Measurements from ENCODE around the gene RPS27A.
A peak's percentile ranks its signal among the peaks of the same experiment; 100 is the strongest.

GRCh38 chr2:55232084-55232862, at the start of gene RPS27A, which contains the start of gene CLHC1:
- TF ChIP-seq, protein P1, sequence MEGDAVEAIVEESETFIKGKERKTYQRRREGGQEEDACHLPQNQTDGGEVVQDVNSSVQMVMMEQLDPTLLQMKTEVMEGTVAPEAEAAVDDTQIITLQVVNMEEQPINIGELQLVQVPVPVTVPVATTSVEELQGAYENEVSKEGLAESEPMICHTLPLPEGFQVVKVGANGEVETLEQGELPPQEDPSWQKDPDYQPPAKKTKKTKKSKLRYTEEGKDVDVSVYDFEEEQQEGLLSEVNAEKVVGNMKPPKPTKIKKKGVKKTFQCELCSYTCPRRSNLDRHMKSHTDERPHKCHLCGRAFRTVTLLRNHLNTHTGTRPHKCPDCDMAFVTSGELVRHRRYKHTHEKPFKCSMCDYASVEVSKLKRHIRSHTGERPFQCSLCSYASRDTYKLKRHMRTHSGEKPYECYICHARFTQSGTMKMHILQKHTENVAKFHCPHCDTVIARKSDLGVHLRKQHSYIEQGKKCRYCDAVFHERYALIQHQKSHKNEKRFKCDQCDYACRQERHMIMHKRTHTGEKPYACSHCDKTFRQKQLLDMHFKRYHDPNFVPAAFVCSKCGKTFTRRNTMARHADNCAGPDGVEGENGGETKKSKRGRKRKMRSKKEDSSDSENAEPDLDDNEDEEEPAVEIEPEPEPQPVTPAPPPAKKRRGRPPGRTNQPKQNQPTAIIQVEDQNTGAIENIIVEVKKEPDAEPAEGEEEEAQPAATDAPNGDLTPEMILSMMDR (IDR thresholded peaks at IDR 0.05; ENCODE audit: insufficient read depth, low read length), result no peak
- TF ChIP-seq POLR2AphosphoS5 (IDR thresholded peaks at IDR 0.05; ENCODE audit: low read depth), result peak; percentile 92
- no peak for TF ChIP-seq GABPA (IDR thresholded peaks at IDR 0.05; ENCODE audit: low read depth)
- TF ChIP-seq, protein P2, sequence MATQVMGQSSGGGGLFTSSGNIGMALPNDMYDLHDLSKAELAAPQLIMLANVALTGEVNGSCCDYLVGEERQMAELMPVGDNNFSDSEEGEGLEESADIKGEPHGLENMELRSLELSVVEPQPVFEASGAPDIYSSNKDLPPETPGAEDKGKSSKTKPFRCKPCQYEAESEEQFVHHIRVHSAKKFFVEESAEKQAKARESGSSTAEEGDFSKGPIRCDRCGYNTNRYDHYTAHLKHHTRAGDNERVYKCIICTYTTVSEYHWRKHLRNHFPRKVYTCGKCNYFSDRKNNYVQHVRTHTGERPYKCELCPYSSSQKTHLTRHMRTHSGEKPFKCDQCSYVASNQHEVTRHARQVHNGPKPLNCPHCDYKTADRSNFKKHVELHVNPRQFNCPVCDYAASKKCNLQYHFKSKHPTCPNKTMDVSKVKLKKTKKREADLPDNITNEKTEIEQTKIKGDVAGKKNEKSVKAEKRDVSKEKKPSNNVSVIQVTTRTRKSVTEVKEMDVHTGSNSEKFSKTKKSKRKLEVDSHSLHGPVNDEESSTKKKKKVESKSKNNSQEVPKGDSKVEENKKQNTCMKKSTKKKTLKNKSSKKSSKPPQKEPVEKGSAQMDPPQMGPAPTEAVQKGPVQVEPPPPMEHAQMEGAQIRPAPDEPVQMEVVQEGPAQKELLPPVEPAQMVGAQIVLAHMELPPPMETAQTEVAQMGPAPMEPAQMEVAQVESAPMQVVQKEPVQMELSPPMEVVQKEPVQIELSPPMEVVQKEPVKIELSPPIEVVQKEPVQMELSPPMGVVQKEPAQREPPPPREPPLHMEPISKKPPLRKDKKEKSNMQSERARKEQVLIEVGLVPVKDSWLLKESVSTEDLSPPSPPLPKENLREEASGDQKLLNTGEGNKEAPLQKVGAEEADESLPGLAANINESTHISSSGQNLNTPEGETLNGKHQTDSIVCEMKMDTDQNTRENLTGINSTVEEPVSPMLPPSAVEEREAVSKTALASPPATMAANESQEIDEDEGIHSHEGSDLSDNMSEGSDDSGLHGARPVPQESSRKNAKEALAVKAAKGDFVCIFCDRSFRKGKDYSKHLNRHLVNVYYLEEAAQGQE (IDR thresholded peaks at IDR 0.05; ENCODE audit: insufficient replicate concordance, low read depth), result peak; percentile 71
